ENCODE results near the gene UNC5B. TPM values are rescaled to one million over a fixed set of nuclear protein-coding genes. Genes with fewer than 3 reads are reported as not detected.

Gene UNC5B
- total and polyA plus RNA-seq, 11 donors: 4.8 to 22.8 (median 10.1) TPM

- H3K27me3 ChIP-seq: peaks cover 0 to 10% (median 0%) of the 10 kb centered on the region in 9 donors
- H3K27ac ChIP-seq: no peak overlapping the region
- 77 to 84% (median 81%) methylated on average over 4 of the region's 4 CpGs for WGBS, 4 donors
- no peaks in the 10 kb centered on the region for H3K36me3 ChIP-seq
- H3K4me1 ChIP-seq: peaks cover 0 to 16% (median 8%) of the 10 kb centered on the region in 12 donors
- TF ChIP-seq, protein P1, sequence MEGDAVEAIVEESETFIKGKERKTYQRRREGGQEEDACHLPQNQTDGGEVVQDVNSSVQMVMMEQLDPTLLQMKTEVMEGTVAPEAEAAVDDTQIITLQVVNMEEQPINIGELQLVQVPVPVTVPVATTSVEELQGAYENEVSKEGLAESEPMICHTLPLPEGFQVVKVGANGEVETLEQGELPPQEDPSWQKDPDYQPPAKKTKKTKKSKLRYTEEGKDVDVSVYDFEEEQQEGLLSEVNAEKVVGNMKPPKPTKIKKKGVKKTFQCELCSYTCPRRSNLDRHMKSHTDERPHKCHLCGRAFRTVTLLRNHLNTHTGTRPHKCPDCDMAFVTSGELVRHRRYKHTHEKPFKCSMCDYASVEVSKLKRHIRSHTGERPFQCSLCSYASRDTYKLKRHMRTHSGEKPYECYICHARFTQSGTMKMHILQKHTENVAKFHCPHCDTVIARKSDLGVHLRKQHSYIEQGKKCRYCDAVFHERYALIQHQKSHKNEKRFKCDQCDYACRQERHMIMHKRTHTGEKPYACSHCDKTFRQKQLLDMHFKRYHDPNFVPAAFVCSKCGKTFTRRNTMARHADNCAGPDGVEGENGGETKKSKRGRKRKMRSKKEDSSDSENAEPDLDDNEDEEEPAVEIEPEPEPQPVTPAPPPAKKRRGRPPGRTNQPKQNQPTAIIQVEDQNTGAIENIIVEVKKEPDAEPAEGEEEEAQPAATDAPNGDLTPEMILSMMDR (IDR thresholded peaks at IDR 0.05): no peak
- no peak for TF ChIP-seq POLR2A (IDR thresholded peaks at IDR 0.05)
- DNase-seq (no peak), ATAC-seq (no peak)
- no peak overlapping the region for H3K4me3 ChIP-seq
- no peaks in the 10 kb centered on the region for H3K9me3 ChIP-seq
- intact Hi-C loops (cut with DNase I): loop anchor here in 7 of 10 donors (5.0 to 10.0 kb wide), 8 partner anchors 131 to 298 kb away; no protein-coding TSS in a partner anchor
Measured at GRCh38 chr10:71205468-71205867, 6.9 kb upstream of the UNC5B start.

DNA sequence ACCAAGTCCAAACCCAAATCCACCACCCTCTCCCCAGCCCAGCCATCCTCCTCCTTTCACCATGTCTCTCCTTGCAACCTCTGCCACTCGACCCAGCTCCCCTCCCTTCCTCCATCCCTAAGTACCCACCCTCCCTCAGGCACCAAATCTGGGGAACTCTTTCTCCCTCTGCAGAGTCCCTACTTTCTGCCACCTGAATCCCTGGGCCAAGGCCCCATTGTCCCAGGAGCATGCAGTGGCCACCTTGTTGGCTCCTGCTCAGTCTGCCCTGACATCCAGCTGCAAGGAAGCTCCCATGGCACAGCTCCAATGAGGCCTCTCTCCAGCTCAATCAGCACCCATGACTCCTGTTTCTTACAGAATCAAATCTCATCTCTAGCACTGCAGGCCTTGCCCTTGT, 5.5 kb upstream of the UNC5B start:
- Histone ChIP-seq H3K36me3 (no peaks in the 10 kb centered on the region), H3K9me3 (no peaks in the 10 kb centered on the region), H3K4me1 (peaks cover 0 to 22% (median 12%) of the 10 kb centered on the region in 12 donors), H3K27me3 (peaks cover 0 to 24% (median 0%) of the 10 kb centered on the region in 9 donors), H3K27ac (no peak overlapping the region), H3K4me3 (no peak overlapping the region)
- WGBS, 4 donors: 70 to 89% (median 78%) methylated on average over 1 of the region's 1 CpG
- TF ChIP-seq POLR2A (IDR thresholded peaks at IDR 0.05): no peak
- TF ChIP-seq, protein P1 (IDR thresholded peaks at IDR 0.05): no peak
- ATAC-seq (no peak), DNase-seq (peak in 1 of 5 donors; percentile 49)
- intact Hi-C loops (cut with DNase I): loop anchor here in 7 of 10 donors (5.0 to 10.0 kb wide), 8 partner anchors 132 to 300 kb away; no protein-coding TSS in a partner anchor

DNA sequence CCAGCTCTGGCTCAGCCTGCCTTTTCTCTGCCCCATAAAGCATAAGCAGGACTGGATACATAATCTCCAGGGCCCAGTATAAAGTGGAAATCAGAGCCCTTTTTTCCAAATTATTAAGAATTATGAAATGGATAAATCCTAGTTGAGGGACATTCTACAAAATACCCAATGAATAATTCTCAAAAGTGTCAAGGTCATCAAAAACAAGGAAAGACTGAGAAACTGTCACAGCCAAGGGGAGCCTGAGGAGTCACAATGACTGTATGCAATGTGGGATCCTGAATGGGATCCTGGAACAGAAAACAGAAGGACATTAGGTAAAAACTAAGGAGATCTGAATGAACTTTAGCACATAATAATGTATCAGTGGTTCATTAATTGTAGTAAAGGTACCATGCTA, 4.8 kb upstream of the UNC5B start:
- no peak overlapping the region for H3K27ac ChIP-seq
- DNase-seq: no peak
- H3K36me3 ChIP-seq: no peaks in the 10 kb centered on the region
- ATAC-seq: no peak
- no peaks in the 10 kb centered on the region for H3K9me3 ChIP-seq
- peaks cover 0 to 19% (median 13%) of the 10 kb centered on the region in 12 donors for H3K4me1 ChIP-seq
- no peak overlapping the region for H3K4me3 ChIP-seq
- no peak for TF ChIP-seq POLR2A (IDR thresholded peaks at IDR 0.05)
- TF ChIP-seq, protein P1 (IDR thresholded peaks at IDR 0.05): no peak
- H3K27me3 ChIP-seq: peaks cover 0 to 30% (median 0%) of the 10 kb centered on the region in 9 donors
- intact Hi-C loops (cut with DNase I): loop anchor here in 7 of 10 donors (5.0 to 10.0 kb wide), 8 partner anchors 133 to 300 kb away; no protein-coding TSS in a partner anchor

DNA sequence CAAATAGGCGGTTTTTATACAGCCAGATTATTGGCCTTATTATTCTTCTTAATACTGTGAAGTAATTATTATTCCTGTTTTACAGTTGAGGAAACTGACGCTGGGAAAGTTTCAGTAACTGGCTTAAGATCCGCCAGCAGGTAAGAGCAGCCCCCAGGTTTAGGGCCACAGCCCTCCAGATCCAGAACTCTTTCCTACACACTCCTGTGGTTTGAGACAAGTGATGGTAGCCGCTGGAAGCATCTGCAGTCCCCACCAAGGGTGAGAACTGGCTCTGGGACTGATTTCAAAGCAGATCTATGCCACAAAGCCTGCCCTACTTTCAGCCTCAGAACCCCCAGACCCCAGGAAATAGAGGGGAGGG, 3.0 kb upstream of the UNC5B start:
- Histone ChIP-seq H3K27me3 (peaks cover 0 to 44% (median 0%) of the 10 kb centered on the region in 9 donors), H3K36me3 (no peaks in the 10 kb centered on the region), H3K4me3 (no peak overlapping the region), H3K4me1 (peaks cover 0 to 31% (median 14%) of the 10 kb centered on the region in 12 donors), H3K9me3 (no peaks in the 10 kb centered on the region), H3K27ac (no peak overlapping the region)
- intact Hi-C loops (cut with DNase I): loop anchor here (1.0 to 10.0 kb wide), 12 partner anchors 135 to 302 kb away; no protein-coding TSS in a partner anchor
- WGBS, 4 donors: 45 to 53% (median 49%) methylated on average over 4 of the region's 4 CpGs
- TF ChIP-seq POLR2A (IDR thresholded peaks at IDR 0.05): no peak
- TF ChIP-seq, protein P1 (IDR thresholded peaks at IDR 0.05): peak in 1 of 12 donors; percentile 3
- DNase-seq: no peak
- no peak for ATAC-seq
